Endothelial cell of umbilical vein (primary cell): Measurements from ENCODE around the gene PPIL6. TPM values are rescaled to one million over a fixed set of nuclear protein-coding genes. Genes with fewer than 3 reads are reported as not detected.

Experiments
- BruUV-seq: library from RNA; stranded (reverse); fragments of 400-500 nt; replicated peaks from 2 replicates; lab custom pipeline; 2021; lab: Mats Ljungman, UMichigan
- CTCF ChIA-PET: fragments of 300-600, 350-600 bp; sonication (Branson Sonifier 250); formaldehyde crosslinking; loops from one replicate; lab custom pipeline; 2021; ENCODE audit warnings: antibody characterized with exemption, inconsistent platforms; lab: Charles Lee
- POLR2A ChIA-PET: fragments of 300-600, 350-600 bp; sonication (Branson Sonifier 250); formaldehyde crosslinking; loops from one replicate; lab custom pipeline; 2021; ENCODE audit warnings: antibody characterized with exemption, inconsistent platforms; lab: Charles Lee
- DNase-seq: peaks from one replicate; pipeline ENCODE4 v3.0.0-alpha.2; 2011; ENCODE audit warnings: low read depth, low spot score
- FAIRE-seq: peaks from 2 replicates; lab custom pipeline; 2011; peaks lifted over from hg19 to GRCh38; lab: Jason Lieb, UNC
- H2AFZ ChIP-seq: 2 replicates; pipeline ENCODE4 v1.6.0; 2012; ENCODE audit warnings: low read depth, low read length, control low read depth, inconsistent platforms
- H3K27ac ChIP-seq: 2 replicates; pipeline ENCODE4 v1.5.1; 2011; ENCODE audit warnings: low read depth, mild to moderate bottlenecking, control low read depth, low read length, moderate library complexity; ENCODE audit not compliant: insufficient read depth
- H3K27me3 ChIP-seq, 2 experiments: 2 replicates each; pipeline versions ENCODE4 v1.6.0 to v1.6.1; 2011; ENCODE audit warnings: low read length in 2 of 2, mixed read lengths in 1 of 2; ENCODE audit not compliant: control insufficient read depth in 2 of 2, insufficient read depth in 2 of 2
- H3K36me3 ChIP-seq, 2 experiments: 2 replicates in 1 of 2; 3 replicates in 1 of 2; pipeline ENCODE4 v1.5.1; 2011; ENCODE audit warnings: low read length in 2 of 2, mild to moderate bottlenecking in 1 of 2, moderate library complexity in 1 of 2; ENCODE audit not compliant: control insufficient read depth in 2 of 2, insufficient read depth in 2 of 2; ENCODE audit errors: extremely low read depth in 1 of 2
- H3K4me1 ChIP-seq: 3 replicates; pipeline ENCODE4 v1.5.1; 2011; ENCODE audit warnings: mild to moderate bottlenecking, low read length; ENCODE audit not compliant: control insufficient read depth, insufficient read depth; ENCODE audit errors: extremely low read depth
- H3K4me2 ChIP-seq: 2 replicates; pipeline ENCODE4 v1.6.1; 2011; ENCODE audit warnings: low read length, control low read depth, mixed read lengths; ENCODE audit not compliant: insufficient read depth
- H3K4me3 ChIP-seq, 3 experiments: fragments of 200-600 bp in 1 of 3; sonication (generic), shearing (Covaris generic) in 1 of 3; replicated peaks in 1 of 3; 2 replicates each; pipeline ENCODE4 v1.5.1; 2011 to 2016; ENCODE audit warnings: control low read depth in 3 of 3, low read length in 3 of 3, mild to moderate bottlenecking in 2 of 3, inconsistent platforms in 1 of 3, low read depth in 1 of 3, moderate library complexity in 1 of 3; ENCODE audit not compliant: insufficient read depth in 1 of 3
- H3K79me2 ChIP-seq: 2 replicates; pipeline ENCODE4 v1.6.0; 2012; ENCODE audit warnings: low read length, inconsistent platforms; ENCODE audit not compliant: control insufficient read depth, insufficient read depth
- H3K9ac ChIP-seq: replicated peaks from 2 replicates; pipeline ENCODE3; 2011; ENCODE audit warnings: low read length, control low read depth; ENCODE audit not compliant: insufficient read depth; ENCODE audit errors: extremely low read depth
- H3K9me1 ChIP-seq: replicated peaks from 3 replicates; pipeline ENCODE4 v1.6.0; 2011; ENCODE audit warnings: mild to moderate bottlenecking, low read length; ENCODE audit not compliant: control insufficient read depth, insufficient read depth; ENCODE audit errors: extremely low read depth
- H3K9me3 ChIP-seq: replicated peaks from 2 replicates; pipeline ENCODE4 v1.5.1; 2012; ENCODE audit warnings: low read length, inconsistent platforms; ENCODE audit not compliant: control insufficient read depth, insufficient read depth
- H4K20me1 ChIP-seq: replicated peaks from 2 replicates; pipeline ENCODE3; 2011; ENCODE audit warnings: mild to moderate bottlenecking, low read length; ENCODE audit not compliant: control insufficient read depth, insufficient read depth; ENCODE audit errors: extremely low read depth
- CTCF ChIP-seq, 2 donors: IDR thresholded peaks; 1 replicate in 1 of 2; 2 replicates in 1 of 2; pipeline ENCODE4 v1.5.1; 2011; ENCODE audit warnings: low read length in 2 of 2, mild to moderate bottlenecking in 2 of 2, moderate library complexity in 2 of 2, control low read depth in 1 of 2, inconsistent platforms in 1 of 2, low read depth in 1 of 2; ENCODE audit not compliant: insufficient read depth in 1 of 2; ENCODE audit errors: extremely low read depth in 1 of 2
- EZH2 ChIP-seq: IDR thresholded peaks from 2 replicates; pipeline ENCODE4 v1.6.1; 2012; ENCODE audit warnings: borderline replicate concordance, low read depth, mild to moderate bottlenecking, moderate library complexity, low read length, inconsistent platforms; ENCODE audit not compliant: severe bottlenecking
- FOS ChIP-seq: IDR thresholded peaks from 2 replicates; pipeline ENCODE4 v1.6.1; 2011; ENCODE audit warnings: mild to moderate bottlenecking, low read length, moderate library complexity, borderline replicate concordance; ENCODE audit not compliant: insufficient read depth
- GATA2 ChIP-seq: IDR thresholded peaks from 2 replicates; pipeline ENCODE4 v1.7.0; 2011; ENCODE audit warnings: low read depth, mild to moderate bottlenecking, moderate library complexity, mixed read lengths, low read length; ENCODE audit not compliant: insufficient read length, insufficient read depth
- JUN ChIP-seq: IDR thresholded peaks from 2 replicates; pipeline ENCODE4 v1.6.1; 2011; ENCODE audit warnings: borderline replicate concordance, low read depth; ENCODE audit not compliant: insufficient read length, insufficient read depth
- MYC ChIP-seq: IDR thresholded peaks from one replicate; pipeline ENCODE4 v1.6.1; 2011; ENCODE audit warnings: mild to moderate bottlenecking, low read depth, low read length
- POLR2A ChIP-seq: IDR thresholded peaks from 2 replicates; pipeline ENCODE4 v1.6.1; 2012; ENCODE audit warnings: low read depth, mild to moderate bottlenecking, control low read depth, low read length
- POLR2AphosphoS5 ChIP-seq: IDR thresholded peaks from 2 replicates; pipeline ENCODE4 v1.6.1; 2012; ENCODE audit warnings: low read depth, mild to moderate bottlenecking, control low read depth, low read length, moderate library complexity; ENCODE audit not compliant: insufficient read depth
- dilution Hi-C: fragments of 300-500 bp; cut with MboI; formaldehyde crosslinking; loops from one replicate; pipeline ENCODE4 v1.15.0; 2019; ENCODE audit warnings: low sequenced_read_pairs; ENCODE audit not compliant: extremely low pct_ligation_motif_present
- intact Hi-C: fragments of 100-400 bp; cut with micrococcal nuclease; formaldehyde crosslinking; loops from one replicate; pipeline ENCODE4 v1.10.0; 2022
- polyA plus RNA-seq, 4 experiments: library from polyadenylated mRNA; depleted of rRNA in 3 of 4; stranded (reverse) in 3 of 4; unstranded in 1 of 4; fragments of >200 nt; gene quantifications; 2 replicates each; pipeline versions ENCODE4 v1.2.1 to v1.2.3, GENCODE V29; 2011 to 2012; ENCODE audit warnings: missing spikeins in 1 of 4
- total RNA-seq: library from RNA; stranded (reverse); gene quantifications from 2 replicates; pipeline ENCODE4 v1.2.3, GENCODE V29; 2021
- TF ChIP-seq, protein P1 (sequence below): IDR thresholded peaks from 2 replicates; pipeline ENCODE4 v1.6.1; 2011; ENCODE audit not compliant: insufficient read depth, insufficient read length

Gene PPIL6
- total and polyA plus RNA-seq, 2 donors (not counting 3 experiments of a cell fraction or from before 2014, with no cell fraction given), result 0.11 to 0.33 TPM

- Histone ChIP-seq H3K9me1 (no peaks in the 10 kb centered on the region), H3K79me2 (no peaks in the 10 kb centered on the region), H3K4me2 (no peak overlapping the region), H3K9me3 (no peaks in the 10 kb centered on the region), H3K27ac (no peak overlapping the region), H4K20me1 (no peaks in the 10 kb centered on the region), H3K9ac (no peak overlapping the region), H3K36me3 (peaks cover 3 to 9% of the 10 kb centered on the region in 2 experiments), H2AFZ (no peak overlapping the region), H3K4me1 (no peaks in the 10 kb centered on the region), H3K4me3 (no peak overlapping the region), H3K27me3 (no peaks in the 10 kb centered on the region)
- TF ChIP-seq EZH2 (no peak), MYC (no peak), POLR2AphosphoS5 (no peak), POLR2A (no peak), FOS (no peak), JUN (no peak), CTCF (IDR thresholded peaks at IDR 0.05; ENCODE audit: extremely low read depth in 1 of 2, insufficient read depth in 1 of 2, low read depth in 1 of 2, low read length in 2 of 2) (no peak), GATA2 (no peak)
- TF ChIP-seq, protein P1, sequence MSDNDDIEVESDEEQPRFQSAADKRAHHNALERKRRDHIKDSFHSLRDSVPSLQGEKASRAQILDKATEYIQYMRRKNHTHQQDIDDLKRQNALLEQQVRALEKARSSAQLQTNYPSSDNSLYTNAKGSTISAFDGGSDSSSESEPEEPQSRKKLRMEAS, result no peak
- FAIRE-seq (no peak), DNase-seq (no peak)
- dilution Hi-C loops, result no loop called here
- CTCF ChIA-PET, result no interaction called here
- no TSS peak for BruUV-seq
- POLR2A ChIA-PET, result no interaction called here
- intact Hi-C loops, result no loop called here
These were observed 82.2 kb downstream of the PPIL6 start for GRCh38 chr6:109358204-109358603.
